PFSK-1 (cell line): ENCODE measurements around the gene OR51B4.

Experiments used
- FOXP2 ChIP-seq: optimal IDR thresholded peaks from 2 replicates; pipeline ENCODE3; 2011; ENCODE audit warnings: borderline replicate concordance, control low read depth, inconsistent platforms; ENCODE audit not compliant: insufficient read depth; ENCODE audit errors: extremely low read length, extremely low read depth
- POLR2AphosphoS5 ChIP-seq: IDR thresholded peaks from 2 replicates; pipeline ENCODE4 v1.6.1; 2012; ENCODE audit warnings: low read depth, mild to moderate bottlenecking, control low read depth, low read length, moderate library complexity
- REST ChIP-seq, 2 experiments: IDR thresholded peaks; 2 replicates each; pipeline versions ENCODE4 v1.6.1 to v1.8.0; 2011 to 2012; ENCODE audit warnings: low read depth in 2 of 2, low read length in 2 of 2, control low read depth in 1 of 2, inconsistent platforms in 1 of 2, mild to moderate bottlenecking in 1 of 2, moderate library complexity in 1 of 2; ENCODE audit not compliant: insufficient read depth in 1 of 2
- SIN3A ChIP-seq: IDR thresholded peaks from 2 replicates; pipeline ENCODE4 v1.6.1; 2012; ENCODE audit warnings: mild to moderate bottlenecking, low read length, moderate library complexity, borderline replicate concordance; ENCODE audit not compliant: insufficient read depth
- TAF1 ChIP-seq: IDR thresholded peaks from 2 replicates; pipeline ENCODE4 v1.6.1; 2012; ENCODE audit warnings: low read length, control low read depth, borderline replicate concordance; ENCODE audit not compliant: insufficient read depth

Gene OR51B4

GRCh38 chr11:5280582-5281102 lies 21.1 kb downstream of the OR51B4 start:
- no peak for TF ChIP-seq POLR2AphosphoS5
- TF ChIP-seq TAF1: no peak

GRCh38 chr11:5279471-5280090 lies 22.2 kb downstream of the OR51B4 start:
- TF ChIP-seq POLR2AphosphoS5 (no peak), SIN3A (no peak), REST (IDR thresholded peaks at IDR 0.05; ENCODE audit: insufficient read depth in 1 of 2, low read depth in 2 of 2, low read length in 2 of 2) (no peak), TAF1 (no peak), FOXP2 (no peak)

GRCh38 chr11:5277807-5278382 lies 23.9 kb downstream of the OR51B4 start:
- no peak for TF ChIP-seq TAF1
- no peak for TF ChIP-seq SIN3A
- no peak for TF ChIP-seq POLR2AphosphoS5
- no peak for TF ChIP-seq REST (IDR thresholded peaks at IDR 0.05; ENCODE audit: insufficient read depth in 1 of 2, low read depth in 2 of 2, low read length in 2 of 2)
- TF ChIP-seq FOXP2: no peak

GRCh38 chr11:5276697-5277096 lies 25.0 kb downstream of the OR51B4 start:
- TF ChIP-seq REST (IDR thresholded peaks at IDR 0.05; ENCODE audit: insufficient read depth in 1 of 2, low read depth in 2 of 2, low read length in 2 of 2) (no peak), POLR2AphosphoS5 (no peak), TAF1 (no peak), FOXP2 (no peak), SIN3A (no peak)

GRCh38 chr11:5275369-5276110 lies 26.2 kb downstream of the OR51B4 start:
- TF ChIP-seq SIN3A (no peak), REST (IDR thresholded peaks at IDR 0.05; ENCODE audit: insufficient read depth in 1 of 2, low read depth in 2 of 2, low read length in 2 of 2) (no peak), TAF1 (no peak), FOXP2 (no peak), POLR2AphosphoS5 (no peak)
